GM12873 (cell line): ENCODE results near the gene SPAG16.

Experiments
- CTCF ChIP-seq: IDR thresholded peaks from 2 replicates; pipeline ENCODE4 v1.5.1; 2012; ENCODE audit warnings: low read depth, mild to moderate bottlenecking, moderate library complexity, low read length, control low read depth; ENCODE audit not compliant: insufficient read depth; ENCODE audit errors: missing control alignments

Gene SPAG16

GRCh38 chr2:213868526-213868925 is 584.3 kb downstream of the SPAG16 start:
- TF ChIP-seq CTCF, result no peak

GRCh38 chr2:213885485-213885884 is 601.2 kb downstream of the SPAG16 start:
- TF ChIP-seq CTCF, result no peak

GRCh38 chr2:213914510-213914909 is 630.2 kb downstream of the SPAG16 start:
- no peak for TF ChIP-seq CTCF

GRCh38 chr2:213920014-213920413 is 635.8 kb downstream of the SPAG16 start:
- TF ChIP-seq CTCF, result no peak

- TF ChIP-seq CTCF, result no peak
These were observed 639.3 kb downstream of the SPAG16 start for GRCh38 chr2:213923543-213923942.

GRCh38 chr2:213934560-213934959 is 650.3 kb downstream of the SPAG16 start:
- peak; percentile 57 for TF ChIP-seq CTCF

GRCh38 chr2:213958086-213958485 is 673.8 kb downstream of the SPAG16 start:
- no peak for TF ChIP-seq CTCF
